CD1c-positive myeloid dendritic cell (primary cell): ENCODE results near the gene CFP.

Experiments used
- DNase-seq: peaks from one replicate; pipeline ENCODE4 v3.0.0-alpha.2; 2016; ENCODE audit errors: extremely low spot score

CFP gene

GRCh38 chrX:47637546-47638195, 7.9 kb upstream of the CFP start:
- DNase-seq: peak; percentile 75

DNA sequence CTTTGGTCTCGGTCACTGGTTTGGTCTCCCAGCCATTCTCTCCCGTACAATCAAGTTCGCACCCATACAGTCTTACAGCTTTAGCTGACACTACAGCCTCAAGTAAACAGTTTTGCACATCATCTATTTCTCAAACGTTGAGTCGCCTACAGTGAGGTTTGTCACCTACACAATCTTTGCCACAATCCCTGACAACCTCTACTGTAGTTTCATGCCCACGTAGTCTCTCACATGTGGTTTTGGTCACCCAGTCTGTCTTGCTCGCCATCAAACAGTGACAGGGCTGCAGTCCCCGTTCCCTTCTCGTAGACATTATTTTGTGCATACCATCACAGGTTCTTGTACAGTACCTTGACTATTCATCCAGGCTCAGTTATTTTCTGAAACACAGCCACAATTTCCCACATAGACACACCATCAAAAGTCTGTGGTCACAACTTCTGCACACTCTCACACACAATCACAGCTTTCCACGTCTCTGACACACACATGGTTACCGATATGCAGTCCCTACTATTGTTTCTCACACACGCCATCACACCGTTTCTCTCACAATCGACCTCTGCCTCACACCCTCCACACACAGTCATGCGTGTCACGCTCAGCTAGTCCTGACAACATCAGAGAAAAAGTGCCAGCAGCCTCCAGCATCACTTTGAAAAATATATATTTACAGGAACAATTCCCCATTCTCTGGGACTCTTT, 5.3 kb upstream of the CFP start:
- DNase-seq: peak; percentile 8

DNA sequence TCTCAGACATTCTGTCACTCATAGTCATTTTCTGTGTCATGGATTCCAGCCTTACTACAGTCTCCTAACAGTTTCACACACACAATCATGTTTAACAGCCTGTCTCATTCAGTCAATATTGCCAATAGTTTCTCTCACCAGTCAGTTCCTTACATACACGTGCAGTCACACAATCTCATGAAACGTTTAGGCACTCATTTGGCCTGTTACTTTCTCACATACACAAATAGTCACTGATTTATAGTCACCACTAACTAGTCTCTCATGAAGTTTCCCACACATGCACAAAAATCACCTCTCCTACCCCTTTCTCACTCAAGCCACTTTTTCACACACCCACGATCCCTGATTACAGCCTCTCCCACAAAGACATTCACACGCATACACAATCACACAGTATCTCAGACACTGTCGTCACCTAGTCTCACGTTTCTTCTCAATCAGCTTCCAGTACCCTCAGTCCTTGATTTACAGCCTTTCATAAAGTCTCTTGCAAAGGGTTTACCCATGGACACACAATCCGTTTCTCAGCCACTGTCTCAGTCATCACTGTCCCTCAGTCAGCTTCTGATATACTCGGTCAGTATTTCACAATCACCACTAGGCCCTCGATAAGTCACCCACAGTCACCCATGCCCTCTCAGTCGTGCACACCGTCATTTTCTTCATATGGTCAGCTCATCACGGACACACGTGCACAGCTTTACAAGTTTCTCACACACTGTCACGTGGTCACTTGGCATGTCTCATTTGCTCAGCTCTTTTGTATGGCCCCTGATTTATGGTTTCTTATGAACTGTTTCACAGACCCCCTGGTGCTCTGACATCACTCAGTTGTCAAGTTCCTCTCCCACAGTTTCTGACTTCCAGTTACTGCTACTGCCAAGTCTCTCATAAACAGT, 4.2 kb upstream of the CFP start:
- peak; percentile 70 for DNase-seq

GRCh38 chrX:47632666-47633065, 2.9 kb upstream of the CFP start:
- DNase-seq: peak; percentile 80

DNA sequence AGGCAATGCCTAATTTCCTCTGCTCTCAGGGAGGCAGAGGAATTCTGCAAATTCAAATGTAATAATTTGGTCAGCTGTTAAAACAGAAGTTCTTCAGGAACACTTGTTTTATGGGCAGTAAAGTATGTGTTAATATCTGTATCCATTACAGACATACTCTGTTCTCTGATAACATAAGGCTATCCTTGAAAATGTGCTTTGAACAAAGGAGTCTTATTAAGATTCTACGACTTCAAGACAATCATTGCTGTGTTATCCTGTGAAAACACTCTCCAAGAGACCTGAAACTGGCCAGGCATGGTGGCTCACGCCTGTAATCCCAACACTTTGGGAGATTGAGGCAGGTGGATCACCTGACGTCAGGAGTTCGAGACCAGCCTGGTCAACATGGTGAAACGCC, 1.9 kb upstream of the CFP start:
- DNase-seq: no peak

GRCh38 chrX:47628982-47629381, 748 bp downstream of the CFP start:
- DNase-seq: peak; percentile 35

- no peak for DNase-seq
Measured at GRCh38 chrX:47625365-47625764, 4.4 kb downstream of the CFP start.

- peak; percentile 50 for DNase-seq
Measured at GRCh38 chrX:47623540-47624027, 6.1 kb downstream of the CFP start.

DNA sequence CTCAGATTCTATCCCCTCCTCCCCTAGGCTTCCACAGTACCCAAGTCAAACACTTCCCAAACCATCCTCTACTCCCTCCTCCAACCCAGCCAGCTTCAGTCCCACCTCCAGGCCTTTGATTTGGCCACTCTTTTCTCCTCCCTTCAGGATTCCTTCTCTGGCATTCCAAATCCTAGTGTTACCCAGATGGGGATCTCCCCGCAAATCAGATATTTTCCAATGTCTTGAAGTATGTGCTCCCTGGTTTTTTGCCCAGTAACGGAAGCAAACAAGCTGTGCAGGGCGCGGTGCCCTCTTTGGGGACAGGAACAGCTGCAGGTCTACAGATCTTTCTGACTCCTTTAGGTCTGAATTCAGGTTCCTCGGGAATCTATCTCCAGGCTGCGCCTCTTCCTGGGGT, 7.9 kb downstream of the CFP start:
- DNase-seq: no peak

GRCh38 chrX:47620303-47620685, 9.4 kb downstream of the CFP start:
- DNase-seq: no peak

GRCh38 chrX:47619486-47620302, 10.0 kb downstream of the CFP start, which contains the start of gene SYN1:
Gene SYN1 (minus strand): TSS chrX:47619857. CDS start chrX:47619728, 129 bp downstream.
- DNase-seq: peak; percentile 86

GRCh38 chrX:47618923-47619485, 10.7 kb downstream of the CFP start:
- DNase-seq: no peak

- DNase-seq: no peak
Measured at GRCh38 chrX:47614618-47615017, 15.1 kb downstream of the CFP start.

- DNase-seq: no peak
Measured at GRCh38 chrX:47613082-47613481, 16.6 kb downstream of the CFP start.

- DNase-seq: no peak
Measured at GRCh38 chrX:47612418-47612817, 17.3 kb downstream of the CFP start.

GRCh38 chrX:47611926-47612325, 17.8 kb downstream of the CFP start:
- no peak for DNase-seq

DNA sequence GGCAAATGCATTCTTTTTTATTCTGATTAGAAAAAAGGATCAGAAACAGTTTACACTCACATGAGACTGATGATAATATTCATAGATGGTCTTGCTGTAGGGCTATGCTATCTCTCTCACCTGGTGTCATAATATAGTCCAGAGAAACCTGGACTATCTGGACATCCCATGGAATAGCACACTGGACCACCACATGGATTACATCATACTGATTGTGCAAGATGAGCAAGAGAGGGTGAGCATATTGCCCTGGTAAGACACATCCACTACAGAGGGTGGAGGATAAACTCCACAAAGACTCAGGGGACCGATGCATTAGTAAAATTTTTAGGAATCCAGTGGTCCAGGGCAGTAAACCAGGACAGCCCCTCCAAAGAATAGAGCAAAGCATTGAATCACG, 18.2 kb downstream of the CFP start:
- no peak for DNase-seq

- DNase-seq: peak; percentile 51
Measured at GRCh38 chrX:47610511-47610910, 19.2 kb downstream of the CFP start.

DNA sequence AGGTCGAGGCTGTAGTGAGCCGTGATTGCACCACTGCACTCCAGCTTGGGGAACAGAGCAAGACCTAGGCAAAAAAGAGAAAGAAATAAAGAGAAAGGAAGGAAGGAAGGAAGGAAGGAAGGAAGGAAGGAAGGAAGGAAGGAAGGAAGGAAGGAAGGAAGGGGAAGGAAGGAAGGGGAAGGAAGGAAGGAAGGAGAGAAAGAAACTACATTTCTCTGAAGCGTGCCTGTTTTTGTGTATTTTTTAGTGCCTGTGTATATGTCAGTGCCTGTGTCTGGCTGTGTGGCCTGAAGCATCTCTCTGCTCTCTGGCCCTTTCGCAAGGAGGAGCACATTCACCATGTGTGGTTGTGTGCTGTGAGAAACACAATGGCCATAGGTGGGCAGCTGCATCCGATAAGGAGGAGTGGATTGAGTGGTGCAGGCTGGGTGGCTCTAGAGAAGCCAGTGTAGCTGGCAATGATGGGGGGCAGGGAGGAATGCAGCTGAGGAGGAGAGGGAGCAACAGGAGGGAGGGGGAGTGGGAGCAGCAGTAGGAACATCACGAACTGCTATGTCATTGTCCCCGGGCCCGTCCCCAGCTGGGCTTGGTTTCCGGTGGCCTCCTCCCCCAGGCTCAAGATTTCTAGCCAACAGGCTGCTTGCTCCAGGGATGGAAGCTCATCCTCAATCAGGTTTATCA, 21.5 kb downstream of the CFP start:
- no peak for DNase-seq

GRCh38 chrX:47607091-47607490, 22.6 kb downstream of the CFP start:
- DNase-seq: no peak

DNA sequence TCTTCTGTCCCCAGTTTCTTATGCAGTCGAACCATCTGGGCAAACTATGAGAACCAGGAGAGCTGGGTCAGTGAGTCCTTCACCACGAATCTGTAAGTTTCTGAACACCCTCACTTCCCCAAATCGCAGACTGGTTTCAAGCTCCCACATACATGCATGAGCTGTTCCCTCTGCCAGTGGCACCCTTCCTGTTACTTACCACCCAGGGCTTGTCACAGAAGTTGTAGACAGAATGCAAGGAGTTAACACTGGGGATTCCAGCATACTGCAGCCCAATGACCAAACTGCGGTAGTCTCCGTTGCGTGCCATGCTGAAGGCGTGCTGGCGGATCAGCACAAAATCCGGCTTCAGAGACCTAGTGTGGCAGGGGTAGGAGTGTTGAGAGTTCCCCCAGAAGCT, 24.7 kb downstream of the CFP start:
- DNase-seq: peak; percentile 59
